Endothelial cell of umbilical vein (primary cell): ENCODE measurements around the gene PACRGL. TPM values are rescaled to one million over a fixed set of nuclear protein-coding genes. Genes with fewer than 3 reads are reported as not detected.

Experiments used
- BruUV-seq: library from RNA; stranded (reverse); fragments of 400-500 nt; replicated peaks from 2 replicates; lab custom pipeline; 2021; lab: Mats Ljungman, UMichigan
- CTCF ChIA-PET: fragments of 300-600, 350-600 bp; sonication (Branson Sonifier 250); formaldehyde crosslinking; loops from one replicate; lab custom pipeline; 2021; ENCODE audit warnings: antibody characterized with exemption, inconsistent platforms; lab: Charles Lee
- POLR2A ChIA-PET: fragments of 300-600, 350-600 bp; sonication (Branson Sonifier 250); formaldehyde crosslinking; loops from one replicate; lab custom pipeline; 2021; ENCODE audit warnings: antibody characterized with exemption, inconsistent platforms; lab: Charles Lee
- DNase-seq: peaks from one replicate; pipeline ENCODE4 v3.0.0-alpha.2; 2011; ENCODE audit warnings: low read depth, low spot score
- FAIRE-seq: peaks from 2 replicates; lab custom pipeline; 2011; peaks lifted over from hg19 to GRCh38; lab: Jason Lieb, UNC
- H2AFZ ChIP-seq: 2 replicates; pipeline ENCODE4 v1.6.0; 2012; ENCODE audit warnings: low read depth, low read length, control low read depth, inconsistent platforms
- H3K27ac ChIP-seq: 2 replicates; pipeline ENCODE4 v1.5.1; 2011; ENCODE audit warnings: low read depth, mild to moderate bottlenecking, control low read depth, low read length, moderate library complexity; ENCODE audit not compliant: insufficient read depth
- H3K27me3 ChIP-seq, 2 experiments: 2 replicates each; pipeline versions ENCODE4 v1.6.0 to v1.6.1; 2011; ENCODE audit warnings: low read length in 2 of 2, mixed read lengths in 1 of 2; ENCODE audit not compliant: control insufficient read depth in 2 of 2, insufficient read depth in 2 of 2
- H3K36me3 ChIP-seq, 2 experiments: 2 replicates in 1 of 2; 3 replicates in 1 of 2; pipeline ENCODE4 v1.5.1; 2011; ENCODE audit warnings: low read length in 2 of 2, mild to moderate bottlenecking in 1 of 2, moderate library complexity in 1 of 2; ENCODE audit not compliant: control insufficient read depth in 2 of 2, insufficient read depth in 2 of 2; ENCODE audit errors: extremely low read depth in 1 of 2
- H3K4me1 ChIP-seq: 3 replicates; pipeline ENCODE4 v1.5.1; 2011; ENCODE audit warnings: mild to moderate bottlenecking, low read length; ENCODE audit not compliant: control insufficient read depth, insufficient read depth; ENCODE audit errors: extremely low read depth
- H3K4me2 ChIP-seq: 2 replicates; pipeline ENCODE4 v1.6.1; 2011; ENCODE audit warnings: low read length, control low read depth, mixed read lengths; ENCODE audit not compliant: insufficient read depth
- H3K4me3 ChIP-seq, 3 experiments: fragments of 200-600 bp in 1 of 3; sonication (generic), shearing (Covaris generic) in 1 of 3; replicated peaks in 1 of 3; 2 replicates each; pipeline ENCODE4 v1.5.1; 2011 to 2016; ENCODE audit warnings: control low read depth in 3 of 3, low read length in 3 of 3, mild to moderate bottlenecking in 2 of 3, inconsistent platforms in 1 of 3, low read depth in 1 of 3, moderate library complexity in 1 of 3; ENCODE audit not compliant: insufficient read depth in 1 of 3
- H3K79me2 ChIP-seq: 2 replicates; pipeline ENCODE4 v1.6.0; 2012; ENCODE audit warnings: low read length, inconsistent platforms; ENCODE audit not compliant: control insufficient read depth, insufficient read depth
- H3K9ac ChIP-seq: replicated peaks from 2 replicates; pipeline ENCODE3; 2011; ENCODE audit warnings: low read length, control low read depth; ENCODE audit not compliant: insufficient read depth; ENCODE audit errors: extremely low read depth
- H3K9me1 ChIP-seq: replicated peaks from 3 replicates; pipeline ENCODE4 v1.6.0; 2011; ENCODE audit warnings: mild to moderate bottlenecking, low read length; ENCODE audit not compliant: control insufficient read depth, insufficient read depth; ENCODE audit errors: extremely low read depth
- H3K9me3 ChIP-seq: replicated peaks from 2 replicates; pipeline ENCODE4 v1.5.1; 2012; ENCODE audit warnings: low read length, inconsistent platforms; ENCODE audit not compliant: control insufficient read depth, insufficient read depth
- H4K20me1 ChIP-seq: replicated peaks from 2 replicates; pipeline ENCODE3; 2011; ENCODE audit warnings: mild to moderate bottlenecking, low read length; ENCODE audit not compliant: control insufficient read depth, insufficient read depth; ENCODE audit errors: extremely low read depth
- EZH2 ChIP-seq: IDR thresholded peaks from 2 replicates; pipeline ENCODE4 v1.6.1; 2012; ENCODE audit warnings: borderline replicate concordance, low read depth, mild to moderate bottlenecking, moderate library complexity, low read length, inconsistent platforms; ENCODE audit not compliant: severe bottlenecking
- FOS ChIP-seq: IDR thresholded peaks from 2 replicates; pipeline ENCODE4 v1.6.1; 2011; ENCODE audit warnings: mild to moderate bottlenecking, low read length, moderate library complexity, borderline replicate concordance; ENCODE audit not compliant: insufficient read depth
- GATA2 ChIP-seq: IDR thresholded peaks from 2 replicates; pipeline ENCODE4 v1.7.0; 2011; ENCODE audit warnings: low read depth, mild to moderate bottlenecking, moderate library complexity, mixed read lengths, low read length; ENCODE audit not compliant: insufficient read length, insufficient read depth
- JUN ChIP-seq: IDR thresholded peaks from 2 replicates; pipeline ENCODE4 v1.6.1; 2011; ENCODE audit warnings: borderline replicate concordance, low read depth; ENCODE audit not compliant: insufficient read length, insufficient read depth
- MAX ChIP-seq: IDR thresholded peaks from 2 replicates; pipeline ENCODE4 v1.6.1; 2011; ENCODE audit not compliant: insufficient read depth, insufficient read length
- MYC ChIP-seq: IDR thresholded peaks from one replicate; pipeline ENCODE4 v1.6.1; 2011; ENCODE audit warnings: mild to moderate bottlenecking, low read depth, low read length
- POLR2A ChIP-seq: IDR thresholded peaks from 2 replicates; pipeline ENCODE4 v1.6.1; 2012; ENCODE audit warnings: low read depth, mild to moderate bottlenecking, control low read depth, low read length
- POLR2AphosphoS5 ChIP-seq: IDR thresholded peaks from 2 replicates; pipeline ENCODE4 v1.6.1; 2012; ENCODE audit warnings: low read depth, mild to moderate bottlenecking, control low read depth, low read length, moderate library complexity; ENCODE audit not compliant: insufficient read depth
- dilution Hi-C: fragments of 300-500 bp; cut with MboI; formaldehyde crosslinking; loops from one replicate; pipeline ENCODE4 v1.15.0; 2019; ENCODE audit warnings: low sequenced_read_pairs; ENCODE audit not compliant: extremely low pct_ligation_motif_present
- intact Hi-C: fragments of 100-400 bp; cut with micrococcal nuclease; formaldehyde crosslinking; loops from one replicate; pipeline ENCODE4 v1.10.0; 2022
- polyA plus RNA-seq, 4 experiments: library from polyadenylated mRNA; depleted of rRNA in 3 of 4; stranded (reverse) in 3 of 4; unstranded in 1 of 4; fragments of >200 nt; gene quantifications; 2 replicates each; pipeline versions ENCODE4 v1.2.1 to v1.2.3, GENCODE V29; 2011 to 2012; ENCODE audit warnings: missing spikeins in 1 of 4
- total RNA-seq: library from RNA; stranded (reverse); gene quantifications from 2 replicates; pipeline ENCODE4 v1.2.3, GENCODE V29; 2021
- TF ChIP-seq, protein P1 (sequence below), 2 donors: IDR thresholded peaks; 1 replicate in 1 of 2; 2 replicates in 1 of 2; pipeline ENCODE4 v1.5.1; 2011; ENCODE audit warnings: low read length in 2 of 2, mild to moderate bottlenecking in 2 of 2, moderate library complexity in 2 of 2, control low read depth in 1 of 2, inconsistent platforms in 1 of 2, low read depth in 1 of 2; ENCODE audit not compliant: insufficient read depth in 1 of 2; ENCODE audit errors: extremely low read depth in 1 of 2

The PACRGL gene
- total and polyA plus RNA-seq, 2 donors (not counting 3 experiments of a cell fraction or from before 2014, with no cell fraction given), result 9.2 to 19.2 TPM

DNA sequence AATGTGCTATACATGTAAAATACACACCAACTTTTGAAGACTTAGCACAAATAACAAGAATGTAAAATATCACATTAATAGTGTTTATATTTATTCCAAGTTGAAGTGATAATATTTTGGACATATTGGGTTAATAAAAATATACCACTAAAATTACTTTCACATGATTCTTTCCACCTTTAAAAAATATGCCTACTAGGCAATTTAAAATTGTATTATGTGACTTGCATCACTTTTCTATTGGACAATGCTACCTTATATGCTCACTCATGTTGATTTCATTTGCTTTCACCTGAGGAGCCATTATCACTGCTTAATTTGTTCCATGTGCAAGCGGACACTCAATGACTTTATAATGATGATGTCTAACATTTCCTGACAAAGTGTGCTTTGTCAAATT, 3.4 kb upstream of the PACRGL start:
- Histone ChIP-seq H3K4me3 (no peak overlapping the region), H3K4me2 (no peak overlapping the region), H3K27ac (no peak overlapping the region), H3K36me3 (no peaks in the 10 kb centered on the region), H3K9me1 (no peaks in the 10 kb centered on the region), H4K20me1 (no peaks in the 10 kb centered on the region), H3K27me3 (peaks cover 0 to 6% of the 10 kb centered on the region in 2 experiments), H2AFZ (no peak overlapping the region), H3K9ac (no peak overlapping the region), H3K79me2 (peaks cover 14% of the 10 kb centered on the region), H3K4me1 (peaks cover 18% of the 10 kb centered on the region), H3K9me3 (no peaks in the 10 kb centered on the region)
- intact Hi-C loops, result no loop called here
- FAIRE-seq, result no peak
- no TSS peak for BruUV-seq
- ChIA-PET POLR2A (no interaction called here), CTCF (interaction anchor here (1.1 to 1.4 kb wide), 2 partner anchors 12 to 276 kb away, joined by 3 to 4 read pairs; no protein-coding TSS in a partner anchor)
- dilution Hi-C loops, result loop anchor here (25.0 kb wide), 1 partner anchor 285 kb away; no protein-coding TSS in a partner anchor
- DNase-seq, result no peak
- TF ChIP-seq POLR2AphosphoS5, result no peak
- no peak for TF ChIP-seq MYC
- no peak for TF ChIP-seq GATA2
- TF ChIP-seq MAX, result no peak
- TF ChIP-seq POLR2A, result no peak
- TF ChIP-seq EZH2, result no peak
- no peak for TF ChIP-seq JUN
- TF ChIP-seq FOS, result no peak
- TF ChIP-seq, protein P1, sequence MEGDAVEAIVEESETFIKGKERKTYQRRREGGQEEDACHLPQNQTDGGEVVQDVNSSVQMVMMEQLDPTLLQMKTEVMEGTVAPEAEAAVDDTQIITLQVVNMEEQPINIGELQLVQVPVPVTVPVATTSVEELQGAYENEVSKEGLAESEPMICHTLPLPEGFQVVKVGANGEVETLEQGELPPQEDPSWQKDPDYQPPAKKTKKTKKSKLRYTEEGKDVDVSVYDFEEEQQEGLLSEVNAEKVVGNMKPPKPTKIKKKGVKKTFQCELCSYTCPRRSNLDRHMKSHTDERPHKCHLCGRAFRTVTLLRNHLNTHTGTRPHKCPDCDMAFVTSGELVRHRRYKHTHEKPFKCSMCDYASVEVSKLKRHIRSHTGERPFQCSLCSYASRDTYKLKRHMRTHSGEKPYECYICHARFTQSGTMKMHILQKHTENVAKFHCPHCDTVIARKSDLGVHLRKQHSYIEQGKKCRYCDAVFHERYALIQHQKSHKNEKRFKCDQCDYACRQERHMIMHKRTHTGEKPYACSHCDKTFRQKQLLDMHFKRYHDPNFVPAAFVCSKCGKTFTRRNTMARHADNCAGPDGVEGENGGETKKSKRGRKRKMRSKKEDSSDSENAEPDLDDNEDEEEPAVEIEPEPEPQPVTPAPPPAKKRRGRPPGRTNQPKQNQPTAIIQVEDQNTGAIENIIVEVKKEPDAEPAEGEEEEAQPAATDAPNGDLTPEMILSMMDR (IDR thresholded peaks at IDR 0.05; ENCODE audit: extremely low read depth in 1 of 2, insufficient read depth in 1 of 2, low read depth in 1 of 2, low read length in 2 of 2), result no peak
